ENCODE results near the gene PARD3B.

PARD3B gene

DNA sequence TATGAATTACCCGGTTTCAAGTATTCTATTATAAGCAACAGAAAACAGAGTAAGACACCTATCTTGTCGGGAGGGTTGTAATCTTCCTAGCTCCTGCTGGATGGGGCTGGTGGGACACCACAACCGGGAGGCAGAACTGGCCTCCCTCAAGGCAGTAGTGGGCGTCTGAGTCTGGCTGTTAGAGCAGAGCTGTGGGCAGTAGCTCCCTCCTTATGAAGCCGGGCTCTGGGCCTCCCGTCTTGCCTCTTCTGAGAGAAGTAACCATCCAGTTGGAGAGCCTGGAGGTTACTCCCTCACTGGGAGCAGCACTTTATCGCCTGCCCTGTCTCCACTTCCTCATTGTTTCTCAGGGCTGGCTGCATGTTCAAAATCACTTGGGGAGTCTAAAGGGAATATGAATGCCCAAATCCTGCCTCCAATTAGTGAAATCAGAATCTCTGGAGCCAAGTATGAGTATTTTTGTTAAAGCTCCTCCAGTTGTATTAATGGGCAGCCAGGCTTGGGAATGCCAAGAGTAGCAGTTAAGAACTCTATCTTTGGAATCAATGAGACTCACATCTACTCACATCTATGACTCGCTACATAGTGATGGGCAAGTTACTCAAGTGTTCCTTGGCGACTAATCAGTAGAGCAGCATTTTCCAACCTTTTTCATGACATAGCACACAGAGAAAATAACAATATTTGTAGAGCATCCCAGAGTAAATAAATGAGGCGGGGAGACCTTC, 1109.8 kb downstream of the PARD3B start:
- DNase-seq (ENCODE audit: low read depth in 2 of 2), result no peak

DNA sequence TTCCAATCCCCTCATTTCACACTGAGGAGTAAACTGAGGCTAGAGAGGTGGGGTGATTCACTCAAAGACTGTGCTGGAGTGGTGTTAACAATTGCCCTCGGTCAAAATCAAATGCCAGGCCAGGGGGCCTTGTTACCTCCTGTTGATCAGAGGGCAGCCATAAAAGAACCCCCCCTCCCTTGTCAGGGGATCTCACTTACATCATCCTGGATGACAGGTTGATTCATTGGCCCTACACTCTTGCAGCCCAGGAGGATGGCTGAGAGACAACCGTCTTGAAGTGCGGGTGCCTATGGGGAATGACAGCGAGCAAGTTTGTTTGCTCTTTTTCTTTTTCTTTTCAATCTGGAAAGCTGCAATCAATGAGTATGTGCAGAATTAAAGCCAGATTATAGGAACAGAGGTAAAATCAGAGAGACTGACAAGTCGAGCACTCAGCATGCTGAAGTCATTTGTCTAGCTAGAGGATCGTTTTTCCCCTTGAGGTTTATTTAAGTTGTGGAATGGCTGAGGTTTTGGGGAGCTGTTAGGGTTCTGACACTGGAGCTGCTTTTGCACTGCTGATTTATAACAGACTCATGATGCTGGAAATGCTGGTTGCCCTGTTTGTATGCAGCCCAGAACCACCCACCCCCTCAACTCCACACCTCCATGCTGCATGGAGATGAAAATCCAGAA, 1110.6 kb downstream of the PARD3B start:
- no peak for DNase-seq (ENCODE audit: low read depth in 2 of 2)

DNA sequence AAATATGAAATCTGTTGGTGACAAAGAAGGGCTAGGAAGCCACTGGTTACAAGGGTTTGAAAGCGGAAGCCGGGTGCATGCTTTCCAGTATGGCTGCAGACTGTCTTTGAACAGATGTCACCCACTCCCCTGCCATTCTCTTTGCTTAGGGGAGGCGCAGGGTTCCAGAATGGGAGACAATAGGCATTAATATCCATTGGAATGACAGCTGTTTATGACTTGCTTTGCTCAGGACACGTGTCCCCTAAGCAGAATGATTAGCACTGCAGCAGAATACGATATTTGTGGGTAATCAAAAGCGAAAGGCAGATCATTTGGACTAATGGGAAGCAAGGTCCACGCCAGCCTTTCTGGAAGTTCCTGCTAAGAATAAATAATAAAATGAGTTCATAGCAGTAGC, 1111.2 kb downstream of the PARD3B start:
- no peak for DNase-seq (ENCODE audit: low read depth in 2 of 2)

DNA sequence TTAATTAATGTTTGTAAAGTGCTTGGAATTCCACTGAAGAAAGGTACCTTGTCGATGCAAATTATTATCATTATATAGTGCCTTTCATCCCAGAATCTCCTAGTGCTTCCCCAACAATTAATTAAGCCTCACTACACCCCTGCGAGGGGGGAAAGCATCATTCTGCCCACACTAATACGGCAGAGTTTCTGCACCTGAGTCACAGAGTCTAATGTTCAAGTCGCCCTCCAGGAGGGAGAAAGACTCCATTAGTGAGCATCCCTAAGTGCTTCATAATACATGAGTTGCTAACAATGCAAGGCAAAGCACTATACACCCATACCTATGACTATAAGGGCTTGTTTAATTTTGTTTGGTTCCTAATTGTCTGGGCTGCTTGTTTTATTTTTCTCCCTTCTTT, 1111.7 kb downstream of the PARD3B start:
- DNase-seq (ENCODE audit: low read depth in 2 of 2), result no peak

DNA sequence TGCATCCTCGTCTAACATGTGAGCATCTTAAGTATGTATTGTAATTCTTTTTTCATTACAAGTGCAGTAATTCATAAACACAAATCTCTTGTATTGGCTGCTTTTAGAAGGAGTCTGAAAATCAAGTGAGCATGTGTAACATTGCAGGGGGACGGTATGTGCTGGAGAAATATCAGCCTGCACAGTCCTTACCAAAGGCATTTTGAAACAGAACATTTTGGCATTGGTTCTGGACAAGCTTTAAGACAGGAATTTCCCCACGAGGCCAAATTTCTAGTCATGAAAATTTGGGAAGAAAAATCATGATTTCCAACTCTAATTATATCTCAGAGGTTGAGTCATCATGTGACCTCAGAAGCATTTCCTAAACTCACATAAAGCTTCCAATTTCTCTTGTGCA, 1112.3 kb downstream of the PARD3B start:
- DNase-seq (ENCODE audit: low read depth in 2 of 2), result no peak

DNA sequence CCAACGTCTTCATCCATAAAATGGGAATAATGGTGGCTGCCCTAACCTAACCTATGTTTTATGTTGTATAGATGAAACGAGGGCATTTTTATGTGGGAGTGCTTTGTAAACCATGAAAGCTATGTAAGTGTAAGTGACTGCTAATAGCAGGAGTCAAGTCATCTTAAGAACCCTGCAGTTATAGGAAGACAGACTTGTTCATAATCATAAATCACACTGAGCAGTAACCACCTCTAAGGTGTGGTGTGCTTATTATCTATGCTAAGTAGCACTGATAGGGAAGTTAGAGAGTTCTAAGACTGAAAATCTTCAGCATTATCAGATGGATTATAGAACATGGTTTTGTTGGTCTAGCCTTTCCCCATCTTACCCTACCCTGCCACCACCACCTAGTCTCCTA, 1112.8 kb downstream of the PARD3B start:
- DNase-seq (ENCODE audit: low read depth in 2 of 2), result no peak

DNA sequence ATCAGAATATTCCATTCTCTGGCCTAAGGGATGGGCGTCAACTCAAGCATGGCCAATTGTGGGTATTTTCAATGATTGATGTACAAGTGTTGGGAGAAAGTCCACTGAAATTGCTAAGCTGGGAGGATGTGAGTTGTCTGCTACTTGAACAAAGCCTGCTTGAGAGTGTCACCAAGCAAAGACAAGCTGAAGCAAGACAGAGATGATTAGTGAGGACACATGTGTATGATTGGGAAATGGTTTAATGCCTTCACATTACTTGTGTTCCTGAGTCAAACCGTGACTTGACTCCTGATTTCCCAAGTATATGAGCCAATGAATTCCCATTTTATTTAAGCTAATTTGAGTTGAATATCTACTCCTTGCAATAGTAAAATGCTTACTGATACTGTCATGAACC, 1113.3 kb downstream of the PARD3B start:
- DNase-seq (ENCODE audit: low read depth in 2 of 2), result no peak

DNA sequence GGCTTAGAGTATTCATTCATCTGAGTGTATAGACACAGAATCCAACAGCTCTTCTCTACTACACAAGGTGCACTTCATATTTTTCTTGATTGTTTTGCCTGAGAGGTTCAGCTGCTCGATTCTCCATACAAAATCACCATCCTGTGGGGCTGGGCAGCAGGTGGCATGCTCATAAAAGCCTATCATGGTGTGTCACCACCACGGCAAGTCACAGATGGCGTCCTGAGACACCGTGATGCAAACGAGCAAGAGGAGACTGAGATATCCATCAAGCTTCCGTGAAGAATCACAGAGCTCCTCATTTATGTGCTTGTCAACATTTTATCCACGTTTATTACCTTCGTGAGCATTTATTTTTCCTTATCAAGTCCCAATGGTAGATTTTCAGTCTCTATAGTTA, 1114.6 kb downstream of the PARD3B start:
- DNase-seq (ENCODE audit: low read depth in 2 of 2), result no peak

DNA sequence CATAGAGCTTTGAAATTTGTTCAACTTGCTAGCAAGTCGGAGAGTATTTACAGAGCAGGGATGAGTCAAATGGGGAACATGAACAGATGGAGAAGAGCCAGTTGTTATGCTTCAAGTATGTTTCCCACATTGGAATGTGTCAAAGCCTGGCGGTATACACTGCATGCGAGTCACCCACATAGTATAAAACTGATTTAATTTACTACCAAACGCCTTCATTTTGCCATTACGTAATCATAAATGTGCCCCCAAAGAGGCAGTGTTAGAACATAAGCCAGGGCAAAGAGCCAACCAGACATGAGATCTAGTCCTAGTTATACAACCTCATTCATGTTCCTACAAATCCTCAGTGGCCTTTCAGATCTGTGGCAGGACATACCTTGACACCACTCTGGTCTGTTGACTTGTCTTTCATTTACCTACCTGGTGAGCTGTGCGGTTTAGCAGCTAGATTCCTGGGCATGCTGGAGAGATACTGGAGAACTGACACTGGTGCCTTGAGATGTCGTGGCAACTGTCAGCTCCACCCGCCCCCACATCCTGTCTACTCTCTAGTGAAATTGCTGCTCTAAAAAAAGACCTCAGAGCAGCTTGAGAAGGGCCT, 1115.3 kb downstream of the PARD3B start:
- peak in 1 of 2 experiments; percentile 25 for DNase-seq (ENCODE audit: low read depth in 2 of 2)

DNA sequence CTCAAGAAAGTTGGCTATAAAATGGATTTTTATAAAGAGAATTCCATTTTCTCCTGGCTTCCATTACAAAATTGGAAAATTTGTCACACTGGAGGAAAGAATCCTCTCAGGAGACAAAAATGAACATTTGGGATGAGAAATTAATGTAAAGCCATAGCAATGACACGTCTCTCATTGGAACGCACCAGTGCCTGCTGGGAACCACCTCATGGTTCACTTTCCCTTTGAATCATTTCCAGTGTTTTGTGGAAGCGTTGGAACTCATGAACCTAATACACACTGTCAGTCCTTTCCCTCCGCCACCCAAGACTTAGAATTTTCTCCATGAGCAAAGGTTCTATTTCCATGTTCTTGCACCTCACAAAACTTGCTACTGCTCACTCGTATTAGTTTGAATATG, 1116.0 kb downstream of the PARD3B start:
- no peak for DNase-seq (ENCODE audit: low read depth in 2 of 2)

DNA sequence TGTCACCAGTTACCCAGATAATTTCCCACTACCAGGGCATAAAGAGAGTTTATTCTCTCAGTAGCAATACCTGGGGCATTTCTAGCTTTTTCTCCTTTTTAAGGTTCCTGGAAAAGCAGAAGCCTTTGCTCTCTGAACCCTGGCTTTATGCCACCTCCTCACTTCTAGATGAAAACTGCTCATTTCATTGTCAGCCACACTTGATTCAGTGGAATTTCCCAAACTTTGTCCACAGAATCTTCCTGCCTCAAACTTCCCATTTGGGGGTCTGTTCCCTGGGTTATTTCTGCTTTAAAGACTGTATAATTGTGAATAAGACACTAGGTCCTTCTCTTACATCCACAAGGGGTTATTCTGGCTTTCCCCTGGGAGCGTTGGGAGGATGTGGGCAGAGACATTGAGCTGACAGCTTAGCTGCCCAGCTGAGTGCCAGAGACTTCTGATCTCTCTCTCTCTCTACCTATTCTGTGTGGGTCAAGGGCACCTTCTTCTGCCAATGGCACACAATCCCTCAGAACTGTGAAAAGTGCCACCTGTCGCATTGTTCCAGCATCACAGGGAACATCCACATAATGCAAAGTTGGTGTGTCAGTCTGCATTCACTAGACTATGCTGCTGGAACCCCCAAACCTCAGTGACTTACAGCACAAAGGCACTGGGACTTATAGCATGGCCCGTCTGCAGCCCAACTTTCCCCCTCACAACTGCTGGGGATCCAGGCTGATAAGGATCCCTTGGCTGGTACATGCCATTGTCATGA, 1117.1 kb downstream of the PARD3B start:
- no peak for DNase-seq (ENCODE audit: low read depth in 2 of 2)

DNA sequence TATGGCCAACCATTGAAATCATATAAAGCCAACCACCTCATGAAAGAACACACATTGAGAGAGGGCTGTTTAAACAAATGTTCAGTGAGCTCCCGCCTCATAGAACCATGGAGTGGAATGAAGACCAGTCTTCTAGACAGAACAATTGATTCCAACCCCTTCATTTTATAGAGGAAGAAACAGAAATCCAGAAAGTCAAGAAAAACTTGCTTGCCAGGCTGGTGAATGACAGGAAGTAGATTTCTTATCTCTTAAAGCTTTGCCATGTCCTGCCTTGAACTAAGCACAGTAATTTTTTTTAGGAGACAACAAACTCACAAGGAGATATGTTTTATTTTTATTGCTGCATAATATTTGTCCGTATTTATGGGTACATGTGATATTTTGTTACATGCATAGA, 1120.5 kb downstream of the PARD3B start:
- DNase-seq (ENCODE audit: low read depth in 2 of 2), result no peak

Measured in stimulated activated CD4-positive, alpha-beta T cell treated with anti-CD3 and anti-CD28 coated beads, Interleukin-12 subunit alpha, Interleukin-12 subunit beta, amount 100 ng/mL, for 24 hours (primary cell).